ENCODE measurements around the gene IRGQ. TPM values are rescaled to one million over a fixed set of nuclear protein-coding genes. Genes with fewer than 3 reads are reported as not detected.
"Not testable (repeated sequence)": the region's sequence is repeated elsewhere in the genome, so short reads cannot be mapped to it uniquely, and the experiment has no call there.

Gene IRGQ
- total RNA-seq, 8 experiments from 2014 or later: 17.2 to 46.5 (median 29.0) TPM

DNA sequence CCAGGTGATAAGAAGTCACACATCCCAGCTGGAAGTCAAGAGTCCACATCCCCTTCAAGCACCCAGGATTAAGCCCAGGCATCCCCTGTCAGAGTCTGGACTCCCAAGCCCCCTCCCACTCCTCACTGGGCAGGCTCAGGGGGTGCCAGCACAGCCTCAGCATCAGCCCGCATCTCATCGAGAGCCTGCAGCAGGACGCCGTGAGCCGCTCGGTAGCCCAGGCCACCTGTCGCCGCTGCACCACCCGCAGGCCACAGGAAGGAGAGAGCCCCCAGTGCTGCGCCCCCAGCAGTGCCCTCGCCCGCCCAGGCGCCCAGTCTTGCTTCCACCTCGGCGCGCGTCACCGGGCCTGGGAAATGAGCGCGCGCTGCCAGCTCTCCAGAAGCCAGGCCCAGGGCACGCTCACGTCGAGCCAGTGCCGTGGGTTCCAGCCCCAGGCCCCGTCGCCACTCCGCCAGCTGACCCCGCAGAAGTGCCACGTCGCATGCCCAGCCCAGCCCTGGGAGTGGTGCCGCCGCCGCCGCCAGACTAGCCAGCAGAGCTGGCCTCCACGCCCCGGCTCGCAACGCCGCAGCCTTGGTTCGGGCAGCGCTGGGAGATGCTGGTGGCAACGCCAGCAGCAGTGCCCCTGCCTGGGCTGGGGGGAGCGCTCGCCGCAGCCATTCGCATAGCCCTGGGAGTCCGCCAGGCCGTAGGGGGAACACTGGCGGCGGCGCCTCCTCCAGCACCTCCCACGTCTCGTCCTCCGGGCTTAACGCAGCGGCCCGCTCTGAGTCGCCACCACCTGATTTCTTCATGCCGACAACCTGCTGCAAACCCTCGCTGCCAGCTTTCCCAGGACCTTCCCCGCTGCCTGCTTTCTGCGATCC is 3.8 kb downstream of the IRGQ start:
- Histone ChIP-seq H3K27ac (no peak overlapping the region), H3K4me1 (replicated peaks in 1 of 2) (peaks cover 9% of the 10 kb centered on the region in 2 donors), H3K4me3 (no peak overlapping the region)
- no peak for ATAC-seq (replicated peaks in 6 of 8)
- 91 to 100% (median 95%) methylated on average over 2 to 12 of the region's 63 CpGs; no CpG with 5 or more reads in 4 of the 10 experiments for WGBS, 10 experiments
- in situ Hi-C loops (cut with MboI; ENCODE audit: low pct_unique_long_range_greater_than_20kb in 2 of 9, low sequenced_read_pairs in 9 of 9, unreplicated experiment in 9 of 9): no loop called here

DNA sequence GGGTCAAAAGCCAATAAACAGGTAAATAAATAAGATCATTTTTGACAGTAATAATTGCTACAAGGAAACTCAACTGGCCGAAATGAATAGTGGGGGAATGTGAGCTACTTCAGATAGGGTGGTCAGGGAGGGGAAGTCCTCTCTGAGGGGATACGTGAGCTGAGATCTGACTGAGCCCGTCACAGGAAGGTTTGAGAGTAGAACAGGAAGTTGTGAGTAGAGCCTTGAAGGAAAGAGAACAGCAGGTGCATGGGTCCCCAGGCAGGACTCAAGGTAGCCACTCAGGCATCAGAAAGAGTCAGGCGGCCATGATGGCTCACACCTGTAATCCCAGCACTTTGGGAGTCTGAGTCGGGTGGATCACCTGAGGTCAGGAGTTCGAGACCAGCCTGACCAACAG is 6.3 kb downstream of the IRGQ start:
- 50 to 100% (median 90%) methylated on average over 1 to 5 of the region's 6 CpGs for WGBS, 10 experiments
- Histone ChIP-seq H3K27ac (no peak overlapping the region), H3K4me1 (replicated peaks in 1 of 2) (peaks cover 9% of the 10 kb centered on the region in 2 donors), H3K4me3 (no peak overlapping the region)
- ATAC-seq (replicated peaks in 6 of 8): no peak
- in situ Hi-C loops (cut with MboI; ENCODE audit: low pct_unique_long_range_greater_than_20kb in 2 of 9, low sequenced_read_pairs in 9 of 9, unreplicated experiment in 9 of 9): no loop called here

DNA sequence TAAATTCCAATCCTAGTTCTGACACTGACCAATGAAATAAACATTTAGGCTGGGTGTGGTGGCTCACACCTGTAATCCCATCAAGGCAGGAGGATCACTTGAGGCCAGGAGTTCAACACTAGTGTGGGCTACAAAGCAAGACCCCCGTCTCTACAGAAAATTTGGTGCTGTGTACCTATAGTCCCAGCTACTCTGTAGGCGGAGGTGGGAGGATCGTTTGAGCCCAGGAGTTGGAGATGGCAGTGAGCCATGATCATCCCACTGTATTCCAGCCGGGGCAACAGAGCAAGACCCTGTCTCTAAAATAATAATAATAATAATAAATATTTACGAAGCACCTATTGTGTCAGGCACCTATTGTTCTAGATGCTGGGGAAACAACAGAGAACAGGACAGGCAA is 6.7 kb downstream of the IRGQ start:
- Histone ChIP-seq H3K27ac (no peak overlapping the region), H3K4me1 (replicated peaks in 1 of 2) (peaks cover 6 to 8% of the 10 kb centered on the region in 2 donors), H3K4me3 (no peak overlapping the region)
- in situ Hi-C loops (cut with MboI; ENCODE audit: low pct_unique_long_range_greater_than_20kb in 2 of 9, low sequenced_read_pairs in 9 of 9, unreplicated experiment in 9 of 9): no loop called here
- ATAC-seq (replicated peaks in 6 of 8): no peak
- WGBS, 10 experiments: 84 to 100% (median 88%) methylated on average over 1 to 5 of the region's 5 CpGs; no CpG with 5 or more reads in 6 of the 10 experiments

DNA sequence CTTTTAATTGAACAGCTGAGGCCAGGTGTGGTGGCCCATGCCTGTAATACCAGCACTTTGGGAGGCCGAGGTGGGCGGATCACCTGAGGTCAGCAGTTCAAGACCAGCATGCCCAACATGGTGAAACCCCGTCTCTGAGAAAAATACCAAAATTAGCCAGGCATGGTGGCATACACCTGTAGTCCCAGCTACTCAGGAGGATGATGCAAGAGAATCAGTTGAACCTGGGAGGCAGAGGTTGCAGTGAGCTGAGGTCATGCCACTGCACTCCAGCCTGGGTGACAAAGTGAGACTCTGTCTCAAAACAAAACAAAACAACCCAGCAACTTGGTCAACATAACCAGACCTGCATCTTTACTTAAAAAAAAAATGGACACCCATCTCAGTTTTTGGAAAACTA is 8.9 kb downstream of the IRGQ start:
- 83 to 100% (median 95%) methylated on average over 1 to 2 of the region's 3 CpGs; no CpG with 5 or more reads in 4 of the 10 experiments for whole genome bisulfite sequencing, 10 experiments
- ATAC-seq (replicated peaks in 6 of 8); H3K4me3 ChIP-seq; H3K27ac ChIP-seq; in situ Hi-C loops (cut with MboI; ENCODE audit: low pct_unique_long_range_greater_than_20kb in 2 of 9, low sequenced_read_pairs in 9 of 9, unreplicated experiment in 9 of 9); H3K4me1 ChIP-seq (replicated peaks in 1 of 2): not testable (repeated sequence)

DNA sequence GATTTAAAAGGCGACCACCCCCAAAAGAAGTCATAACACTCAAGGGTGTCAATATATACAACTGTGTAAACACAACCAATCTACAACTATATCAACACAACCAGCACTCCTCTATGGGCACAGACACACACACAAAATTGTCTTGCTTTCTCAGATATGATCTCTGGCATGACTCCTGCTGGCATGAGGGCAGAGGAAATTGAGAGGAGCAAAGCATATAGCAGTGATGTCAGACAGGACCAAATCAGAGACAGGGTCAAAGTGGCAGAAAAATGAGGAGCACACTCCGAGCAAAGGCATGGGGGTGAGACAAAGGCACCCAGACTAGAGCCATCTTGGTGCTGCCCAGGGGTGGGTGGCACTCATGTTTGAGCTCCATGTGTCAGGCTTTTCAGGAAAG is 9.6 kb downstream of the IRGQ start:
- WGBS, 10 experiments: 60 to 100% (median 92%) methylated on average over 1 to 2 of the region's 2 CpGs; no CpG with 5 or more reads in 5 of the 10 experiments
- Histone ChIP-seq H3K4me1 (replicated peaks in 1 of 2) (no peaks in the 10 kb centered on the region), H3K4me3 (no peak overlapping the region), H3K27ac (no peak overlapping the region)
- in situ Hi-C loops (cut with MboI; ENCODE audit: low pct_unique_long_range_greater_than_20kb in 2 of 9, low sequenced_read_pairs in 9 of 9, unreplicated experiment in 9 of 9): no loop called here
- ATAC-seq (replicated peaks in 6 of 8): no peak

DNA sequence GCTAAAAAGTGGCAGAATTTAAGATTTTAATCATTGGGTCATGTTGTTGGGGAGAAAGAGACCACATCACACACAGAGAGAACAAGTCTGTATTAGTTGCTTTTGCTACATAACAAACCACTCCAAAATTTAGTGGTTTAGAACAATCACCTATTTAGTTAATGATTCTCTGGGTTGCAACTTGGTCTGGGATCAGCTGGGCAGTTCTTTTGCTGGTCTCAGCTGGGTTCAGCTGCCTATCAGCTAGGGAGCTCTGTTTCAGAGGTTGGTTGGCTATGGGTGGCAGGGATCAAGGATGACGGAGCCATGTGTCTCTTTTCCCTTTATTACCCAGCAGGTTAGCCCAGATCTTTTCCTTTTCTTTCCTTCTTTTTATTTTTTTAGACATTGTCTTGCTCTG is 11.4 kb downstream of the IRGQ start:
- H3K27ac ChIP-seq: no peak overlapping the region

DNA sequence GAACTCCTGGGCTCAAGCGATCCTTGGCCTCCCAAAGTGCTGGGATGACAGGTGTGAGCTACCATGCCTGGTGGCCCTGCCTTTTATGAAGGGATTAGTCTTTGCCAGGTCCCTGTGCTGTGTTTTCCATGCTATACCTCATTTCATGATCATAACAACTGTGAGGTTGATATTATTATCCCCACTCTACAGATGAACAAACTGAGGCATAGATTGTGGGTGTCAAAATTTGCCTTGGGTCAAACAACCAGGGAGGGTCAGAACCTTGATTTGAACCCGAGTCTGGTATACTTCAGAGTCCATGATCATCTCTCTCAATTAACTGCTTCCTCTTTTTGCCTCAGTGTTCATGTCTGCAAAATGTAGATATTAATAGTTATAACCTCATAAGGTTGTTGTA is 13.4 kb downstream of the IRGQ start:
- Histone ChIP-seq H3K4me3 (no peak overlapping the region), H3K4me1 (replicated peaks in 1 of 2) (peaks cover 2 to 6% of the 10 kb centered on the region in 2 donors), H3K27ac (no peak overlapping the region)
- in situ Hi-C loops (cut with MboI; ENCODE audit: low pct_unique_long_range_greater_than_20kb in 2 of 9, low sequenced_read_pairs in 9 of 9, unreplicated experiment in 9 of 9): no loop called here
- 0 to 100% (median 66%) methylated on average over 1 to 2 of the region's 2 CpGs; no CpG with 5 or more reads in 4 of the 10 experiments for WGBS, 10 experiments
- no peak for ATAC-seq (replicated peaks in 6 of 8)

More for the DNA sequence above, 11.4 kb downstream of the IRGQ start:
- in situ Hi-C loops (cut with MboI; ENCODE audit: low pct_unique_long_range_greater_than_20kb in 2 of 9, low sequenced_read_pairs in 9 of 9, unreplicated experiment in 9 of 9): no loop called here
- ATAC-seq (replicated peaks in 6 of 8): no peak
- no peak overlapping the region for H3K4me3 ChIP-seq
- 80 to 100% (median 100%) methylated on average over 1 of the region's 1 CpG; no CpG with 5 or more reads in 4 of the 10 experiments for WGBS, 10 experiments
- peaks cover 2 to 6% of the 10 kb centered on the region in 2 donors for H3K4me1 ChIP-seq (replicated peaks in 1 of 2)

DNA sequence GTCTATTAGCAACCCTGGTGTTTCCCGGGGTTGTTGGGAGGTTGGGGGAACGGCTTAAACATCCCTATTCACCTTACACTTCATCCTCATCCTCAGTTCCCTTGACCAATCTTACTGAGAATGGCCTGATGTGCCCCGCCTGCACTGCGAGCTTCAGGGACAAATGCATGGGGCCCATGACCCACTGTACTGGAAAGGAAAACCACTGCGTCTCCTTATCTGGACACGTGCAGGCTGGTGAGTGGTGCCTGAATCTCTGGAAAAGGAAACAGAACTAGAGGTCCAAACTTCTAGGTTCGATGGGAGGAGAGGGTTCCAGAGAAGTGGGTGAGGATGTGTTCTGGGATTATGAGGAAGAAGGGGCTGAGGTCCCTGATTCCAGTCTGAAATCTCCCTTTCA is 14.5 kb downstream of the IRGQ start:
- in situ Hi-C loops (cut with MboI; ENCODE audit: low pct_unique_long_range_greater_than_20kb in 2 of 9, low sequenced_read_pairs in 9 of 9, unreplicated experiment in 9 of 9): no loop called here
- 0 to 89% (median 73%) methylated on average over 1 to 4 of the region's 7 CpGs; no CpG with 5 or more reads in 4 of the 10 experiments for WGBS, 10 experiments
- Histone ChIP-seq H3K27ac (no peak overlapping the region), H3K4me1 (replicated peaks in 1 of 2) (peaks cover 2 to 6% of the 10 kb centered on the region in 2 donors), H3K4me3 (no peak overlapping the region)
- no peak for ATAC-seq (replicated peaks in 6 of 8)

DNA sequence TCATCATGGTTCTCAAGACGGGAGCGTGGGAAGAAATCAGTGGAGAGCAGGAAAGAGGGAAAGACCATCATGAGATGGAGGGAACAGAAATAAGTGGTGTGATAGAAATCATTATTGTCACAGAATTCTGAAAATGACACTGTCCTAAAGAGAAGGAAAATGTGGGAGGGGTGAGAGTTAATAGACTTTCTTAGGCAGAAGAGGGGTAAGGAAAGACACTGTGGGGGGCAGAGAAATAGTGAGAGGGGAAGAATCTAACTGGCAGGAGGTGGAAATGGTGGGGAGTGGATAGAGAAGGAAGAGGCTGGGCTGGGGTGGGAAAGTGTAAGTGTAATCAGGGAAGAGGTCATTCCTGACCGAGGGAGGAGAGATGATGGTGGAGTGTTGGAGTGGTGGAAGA is 17.1 kb downstream of the IRGQ start:
- no peak for ATAC-seq (replicated peaks in 6 of 8)
- in situ Hi-C loops (cut with MboI; ENCODE audit: low pct_unique_long_range_greater_than_20kb in 2 of 9, low sequenced_read_pairs in 9 of 9, unreplicated experiment in 9 of 9): no loop called here
- WGBS, 10 experiments: 80 to 100% (median 90%) methylated on average over 1 to 3 of the region's 3 CpGs; no CpG with 5 or more reads in 5 of the 10 experiments
- Histone ChIP-seq H3K4me3 (no peak overlapping the region), H3K4me1 (replicated peaks in 1 of 2) (peaks cover 12 to 14% of the 10 kb centered on the region in 2 donors), H3K27ac (no peak overlapping the region)

DNA sequence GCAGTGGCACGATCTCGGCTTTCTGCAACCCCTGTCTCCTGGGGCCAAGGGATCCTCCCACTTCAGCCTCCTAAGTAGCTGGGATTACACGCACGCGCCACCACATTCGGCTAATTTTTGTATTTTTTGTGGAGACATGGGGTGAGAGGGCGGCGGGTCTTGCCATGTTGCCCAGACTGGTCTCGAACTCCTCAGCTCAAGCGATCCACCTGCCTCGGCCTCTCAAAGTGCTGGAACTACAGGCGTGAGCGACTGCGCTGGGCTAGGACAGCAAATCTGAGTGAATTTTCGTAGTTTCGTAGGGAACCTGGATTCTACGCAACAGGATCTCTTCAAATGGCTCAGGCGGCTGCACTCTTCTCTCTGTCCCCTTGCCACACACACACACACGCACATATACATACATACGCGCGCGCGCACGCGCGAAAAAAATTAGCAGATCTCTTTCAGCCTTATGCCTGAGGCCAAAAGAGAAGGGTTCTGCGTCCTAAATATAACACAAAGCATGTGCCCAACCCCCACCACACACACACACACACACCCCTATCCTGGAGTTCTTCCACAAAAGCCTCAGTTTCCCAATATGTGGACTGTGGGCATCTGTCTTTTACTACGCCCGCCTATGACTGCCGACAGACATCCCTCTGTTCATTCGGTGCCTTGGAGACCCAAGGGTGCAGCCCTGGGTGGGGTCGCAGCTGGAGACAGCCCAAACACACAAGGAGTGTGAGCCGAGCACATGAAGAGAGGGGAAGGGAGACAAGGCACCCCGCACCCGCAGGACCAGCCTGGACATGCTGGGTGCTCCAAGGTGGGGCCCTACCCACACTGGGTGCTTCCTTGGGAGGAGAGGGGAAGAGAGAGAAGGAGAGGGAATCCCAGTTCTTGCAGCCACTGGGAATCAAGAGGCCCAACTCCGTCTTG is 19.7 kb downstream of the IRGQ start:
- Histone ChIP-seq H3K27ac (peak overlapping the region; percentile 69 to 73), H3K4me1 (replicated peaks in 1 of 2) (peaks cover 12 to 19% of the 10 kb centered on the region in 2 donors), H3K4me3 (peak overlapping the region; percentile 22 to 83 (median 26))
- peak in 2 of 8 experiments; percentile 0 to 2 for ATAC-seq (replicated peaks in 6 of 8)
- in situ Hi-C loops (cut with MboI; ENCODE audit: low pct_unique_long_range_greater_than_20kb in 2 of 9, low sequenced_read_pairs in 9 of 9, unreplicated experiment in 9 of 9): no loop called here
- 44 to 88% (median 73%) methylated on average over 1 to 25 of the region's 37 CpGs; no CpG with 5 or more reads in 1 of the 10 experiments for WGBS, 10 experiments

DNA sequence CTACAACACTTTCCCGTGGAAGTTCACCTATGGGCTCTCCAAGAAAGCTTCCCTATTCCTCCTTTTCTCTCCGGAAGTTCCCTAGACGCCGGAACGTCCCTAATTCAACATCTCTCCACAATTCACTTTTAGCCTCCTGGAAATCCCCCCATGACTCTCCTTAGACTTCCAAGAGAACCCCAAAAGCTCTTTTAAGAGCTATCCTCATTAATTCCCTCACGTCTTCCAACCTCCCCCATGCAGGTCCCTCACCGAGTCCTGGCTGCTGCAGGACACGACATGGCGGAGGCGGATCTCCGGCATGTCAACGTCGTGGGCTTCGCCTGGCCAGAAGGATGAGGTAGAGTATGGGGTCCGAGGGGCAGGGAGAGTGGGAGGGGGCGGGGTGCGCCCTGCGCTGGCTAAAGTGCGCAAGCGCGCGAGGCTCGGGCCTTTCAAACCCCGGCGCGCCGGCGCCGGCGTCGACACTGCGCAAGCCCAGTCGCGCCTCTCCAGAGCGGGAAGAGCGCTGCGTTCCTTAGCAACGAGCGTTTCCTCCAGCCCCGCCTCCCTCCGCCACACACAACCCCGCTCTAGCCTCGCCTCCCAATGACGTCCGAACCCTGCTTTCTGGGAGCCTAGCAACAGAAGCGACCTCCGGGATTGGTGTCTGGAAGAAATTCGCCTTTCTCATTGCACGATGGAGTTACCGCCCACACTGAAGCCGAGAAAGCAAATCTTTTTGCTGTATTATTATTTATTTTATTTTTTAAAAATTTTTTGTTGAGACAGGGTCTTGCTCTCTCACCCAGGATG is 20.6 kb downstream of the IRGQ start, which contains the start of the genes PINLYP and XRCC1:
PINLYP (plus strand) TSS at position 646 of the 795 bp plus-strand sequence. CDS start 1,391 bp downstream, outside the sequence.
XRCC1 (minus strand) TSS at position 372 of the 795 bp plus-strand sequence; CDS start at position 303, 69 bp downstream.
- H3K27ac ChIP-seq: peak within 1 kb of the TSS; percentile 69 to 74
- 0 to 18% (median 0%) methylated on average over 1 to 17 of the region's 51 CpGs for WGBS, 10 experiments
- peaks cover 10 to 12% of the 10 kb centered on the region in 2 donors for H3K4me1 ChIP-seq (replicated peaks in 1 of 2)
- H3K4me3 ChIP-seq: peak within 1 kb of the TSS; percentile 54 to 83 (median 61)
- ATAC-seq (replicated peaks in 6 of 8): peak; percentile 97 to 99 (median 98)
- in situ Hi-C loops (cut with MboI; ENCODE audit: low pct_unique_long_range_greater_than_20kb in 2 of 9, low sequenced_read_pairs in 9 of 9, unreplicated experiment in 9 of 9): no loop called here

Measured in motor neuron (in vitro differentiated cells).